HG03558 (cell line): ENCODE results near the gene THSD7B.

Experiments used
- ATAC-seq: cut with Tn5 transposase; IDR thresholded peaks from one replicate; pipeline ENCODE4 v1.9.1; 2021; ENCODE audit warnings: moderate number of reproducible peaks; ENCODE audit not compliant: unreplicated experiment; ENCODE audit errors: extremely low read depth

The THSD7B gene

GRCh38 chr2:137724912-137725311, 959.6 kb downstream of the THSD7B start:
- no peak for ATAC-seq
